HL-60 (cell line): ENCODE data around the gene MYO1D.

Experiments
- CTCF ChIP-seq: IDR thresholded peaks from one replicate; pipeline ENCODE4 v1.5.1; 2011; ENCODE audit warnings: low read length, control low read depth, inconsistent platforms; ENCODE audit not compliant: insufficient read depth
- POLR2AphosphoS5 ChIP-seq: IDR thresholded peaks from 2 replicates; pipeline ENCODE4 v1.6.1; 2012; ENCODE audit warnings: low read depth

- TF ChIP-seq CTCF = no peak
- no peak for TF ChIP-seq POLR2AphosphoS5
These were observed 266.9 kb downstream of the MYO1D start for GRCh38 chr17:32609884-32610650.
